Stimulated activated CD8-positive, alpha-beta memory T cell treated with anti-CD3 and anti-CD28 coated beads, Interleukin-12 subunit alpha, Interleukin-12 subunit beta, amount 100 ng/mL, for 1 hour (primary cell): ENCODE results near the gene INPP5A.
"Not testable (repeated sequence)": the region's sequence is repeated elsewhere in the genome, so short reads cannot be mapped to it uniquely, and the experiment has no call there.

Source experiments
- DNase-seq: peaks from one replicate; pipeline ENCODE4 v3.0.0-alpha.2; 2020; ENCODE audit warnings: low read depth

INPP5A gene

DNA sequence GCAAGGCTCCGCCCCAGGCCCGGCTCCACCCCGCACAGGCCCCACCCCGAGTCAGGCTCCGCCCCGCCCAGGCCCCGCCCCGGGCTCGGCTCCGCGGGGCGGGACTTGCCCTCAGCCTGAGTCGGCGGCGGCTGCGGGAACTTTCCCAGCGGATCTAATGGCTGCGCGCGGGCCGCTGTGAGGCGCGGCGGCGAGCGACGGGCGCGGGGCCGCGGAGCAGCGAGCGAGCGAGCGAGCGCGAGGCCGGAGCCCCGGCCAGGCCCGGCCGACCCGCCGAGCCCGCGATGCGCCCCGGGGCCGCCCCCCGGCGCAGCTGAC lies at the start of gene INPP5A:
INPP5A (plus strand) TSS at position 104 of the 318 bp plus-strand sequence. CDS start 310 bp downstream, outside the sequence.
- DNase-seq = no peak

GRCh38 chr10:132488231-132488821 lies 49.3 kb upstream of the INPP5A start:
- DNase-seq = no peak

DNA sequence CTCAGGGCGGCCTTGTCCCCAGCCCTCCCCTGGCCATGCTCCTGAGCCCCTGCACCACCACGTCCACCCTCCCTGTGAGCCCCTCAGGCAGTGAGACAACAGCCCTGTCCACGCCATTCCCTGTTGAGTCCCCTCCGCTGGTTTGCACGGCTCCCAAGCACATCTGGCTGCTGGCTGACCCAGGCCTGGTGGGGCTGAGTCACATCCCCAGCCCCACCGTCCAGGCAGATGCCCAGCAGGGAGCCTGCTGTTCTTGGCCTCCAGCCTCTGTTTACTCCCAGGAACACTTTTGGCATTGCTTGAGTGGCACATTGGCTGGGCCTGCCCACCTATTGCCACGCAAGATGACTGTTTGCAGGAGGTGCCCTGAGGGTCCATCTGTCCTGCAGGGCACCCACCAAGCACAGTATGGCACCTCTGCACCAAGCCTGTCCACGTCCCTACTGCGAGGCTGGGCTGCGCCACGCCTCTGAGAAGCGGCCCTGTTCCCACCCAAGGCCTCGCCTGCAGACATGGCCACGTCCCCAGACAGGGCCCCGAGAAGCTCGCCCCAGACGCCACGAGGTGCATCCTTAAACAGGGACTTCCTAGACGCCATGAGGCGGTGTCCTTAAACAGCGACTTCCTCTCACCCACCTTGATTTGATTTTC lies 48.4 kb upstream of the INPP5A start:
- DNase-seq = no peak

- no peak for DNase-seq
Observed at GRCh38 chr10:132489704-132490534, 47.7 kb upstream of the INPP5A start.

GRCh38 chr10:132491534-132491933 lies 46.1 kb upstream of the INPP5A start:
- not testable (repeated sequence) for DNase-seq

GRCh38 chr10:132492323-132493025 lies 45.1 kb upstream of the INPP5A start:
- DNase-seq = no peak

GRCh38 chr10:132493246-132493755 lies 44.3 kb upstream of the INPP5A start:
- no peak for DNase-seq

GRCh38 chr10:132493756-132494290 lies 43.8 kb upstream of the INPP5A start:
- DNase-seq = no peak

DNA sequence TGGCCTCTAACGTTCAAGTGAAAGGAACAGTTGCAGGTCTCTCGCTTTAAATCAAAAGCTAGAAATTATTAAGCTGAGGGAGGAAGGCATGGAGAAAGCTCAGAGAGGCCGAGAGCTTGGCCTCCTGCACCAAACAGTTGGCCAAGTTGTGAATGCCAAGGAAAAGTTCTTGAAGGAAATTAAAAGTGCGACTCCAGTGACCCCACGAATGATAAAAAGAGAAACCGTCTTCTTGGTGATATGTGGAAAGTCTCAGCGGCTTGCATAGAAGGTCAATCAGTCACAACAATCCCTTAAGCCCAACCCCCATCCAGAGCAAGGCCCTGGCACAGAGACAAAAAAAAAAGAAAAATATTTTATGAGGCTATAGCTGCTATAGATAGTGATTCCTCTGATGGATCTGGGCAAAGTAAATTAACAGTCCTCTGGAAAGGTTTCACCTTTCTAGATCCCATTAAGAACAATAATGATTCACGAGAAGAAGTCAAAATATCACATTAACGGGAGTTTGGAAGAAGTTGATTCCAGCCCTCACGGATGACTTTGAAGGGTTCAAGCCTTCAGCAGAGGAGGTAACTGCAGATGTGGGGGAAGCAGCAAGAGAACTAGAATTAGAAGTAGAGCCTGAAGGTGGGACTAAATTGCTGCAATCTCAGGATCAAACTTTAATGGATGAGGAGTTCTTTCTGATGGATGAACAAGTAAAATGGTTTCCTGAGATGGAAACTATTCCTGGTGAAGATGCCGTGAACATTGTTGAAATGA lies 42.5 kb upstream of the INPP5A start:
- no peak for DNase-seq

GRCh38 chr10:132496360-132497062 lies 41.1 kb upstream of the INPP5A start:
- DNase-seq = no peak

GRCh38 chr10:132497063-132497680 lies 40.4 kb upstream of the INPP5A start:
- DNase-seq = no peak

- no peak for DNase-seq
Observed at GRCh38 chr10:132497861-132498561, 39.6 kb upstream of the INPP5A start.

DNA sequence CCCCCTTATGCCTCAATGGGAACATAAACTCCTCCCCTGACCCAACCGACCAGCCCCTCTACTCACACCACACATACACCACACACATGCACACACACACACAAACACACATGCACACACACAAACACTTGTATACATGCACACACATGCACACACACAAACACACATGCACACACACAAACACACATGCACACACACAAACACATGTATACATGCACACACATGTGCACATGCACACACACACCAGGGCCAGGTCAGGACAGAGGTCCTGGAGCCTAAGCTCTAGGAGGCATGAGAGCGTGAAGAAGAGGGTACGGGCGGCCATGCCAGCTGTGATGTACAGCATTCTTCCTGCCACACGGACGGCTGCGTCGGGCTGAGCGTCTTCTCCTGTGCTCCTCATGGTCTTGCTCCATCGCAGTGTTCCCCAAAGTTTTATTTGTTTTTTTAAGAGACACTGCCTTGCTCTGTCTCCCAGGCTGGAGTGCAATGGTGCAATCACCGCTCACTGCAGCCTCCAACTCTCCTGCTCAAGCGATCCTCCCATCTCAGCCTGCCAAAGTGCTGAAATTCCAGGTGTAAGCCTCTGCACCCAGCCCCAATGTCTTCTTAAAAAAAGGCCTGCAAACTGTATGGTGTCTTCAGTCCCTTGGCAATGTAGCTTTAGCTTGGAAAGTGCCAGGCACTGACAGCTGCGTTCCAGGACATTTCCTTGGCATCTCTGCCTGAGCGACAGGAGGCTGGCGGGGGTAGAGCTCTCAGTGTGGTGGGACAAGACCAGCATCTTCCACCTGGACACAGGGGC lies 38.8 kb upstream of the INPP5A start:
- DNase-seq = no peak

DNA sequence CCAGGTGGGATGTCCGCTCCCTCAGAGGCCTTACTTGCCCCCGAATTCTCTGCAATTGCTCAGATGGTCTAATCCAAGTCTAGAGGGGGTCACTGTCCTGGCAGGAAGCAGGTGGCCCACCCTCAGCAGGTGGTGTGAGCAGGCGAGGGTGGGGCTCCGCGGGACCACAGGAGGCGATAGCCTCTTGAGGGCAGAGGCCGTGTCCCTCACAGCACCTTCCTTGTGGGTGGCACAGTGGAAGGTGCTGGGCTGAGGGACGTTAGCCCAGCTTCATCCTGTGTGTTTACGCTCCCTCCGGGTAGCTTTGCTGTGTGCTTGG lies 38.3 kb upstream of the INPP5A start:
- no peak for DNase-seq

GRCh38 chr10:132500781-132501415 lies 36.7 kb upstream of the INPP5A start:
- DNase-seq = no peak

DNA sequence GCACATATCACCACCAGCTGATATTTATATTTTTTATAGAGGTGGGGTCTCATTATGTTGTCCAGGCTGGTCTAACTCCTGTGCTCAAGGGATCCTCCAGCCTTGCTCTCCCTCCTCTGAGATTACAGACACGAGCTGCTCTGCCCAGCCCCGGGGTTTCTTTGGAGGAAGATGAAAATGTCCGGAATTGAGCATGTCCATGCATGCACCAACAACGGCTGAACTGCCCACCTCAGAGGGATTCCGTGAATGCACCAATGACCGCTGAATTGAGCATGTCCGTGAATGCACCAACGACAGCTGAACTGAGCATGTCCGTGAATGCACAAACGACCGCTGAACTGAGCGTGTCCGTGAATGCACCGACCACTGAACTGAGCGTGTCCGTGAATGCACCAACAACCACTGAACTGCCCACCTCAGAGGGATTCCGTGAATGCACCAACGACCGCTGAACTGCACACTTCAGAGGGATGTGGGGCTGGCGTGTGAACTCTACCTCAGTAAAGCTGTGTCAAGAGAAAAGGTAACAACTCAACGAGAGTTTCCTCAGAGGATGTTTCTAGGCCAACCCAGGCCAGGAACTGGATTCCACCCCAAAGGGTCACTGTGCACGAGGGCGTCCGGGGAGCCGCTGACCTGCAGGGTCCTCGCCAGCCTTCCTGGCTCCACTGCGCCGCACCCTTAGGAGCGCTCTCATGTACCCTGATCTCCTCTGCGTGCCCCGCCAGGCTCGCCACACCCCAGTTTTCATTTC lies 34.9 kb upstream of the INPP5A start:
- DNase-seq = no peak

GRCh38 chr10:132503581-132504421 lies 33.8 kb upstream of the INPP5A start:
- DNase-seq = no peak
